Loucy (cell line): ENCODE measurements around the gene FARS2.

Source experiments
- H2AFZ ChIP-seq: fragments of 200-600 bp; sonication (generic); 2 replicates; pipeline ENCODE4 v1.6.0; 2016; ENCODE audit warnings: antibody characterized with exemption, mild to moderate bottlenecking, low read length, moderate library complexity
- H3F3A ChIP-seq: fragments of 200-600 bp; 2 replicates; pipeline ENCODE4 v1.6.0; 2016; ENCODE audit warnings: antibody characterized with exemption, low read depth, mild to moderate bottlenecking
- H3K27me3 ChIP-seq: fragments of 200-600 bp; sonication (generic); 2 replicates; pipeline ENCODE4 v1.6.1; 2014; ENCODE audit warnings: low read length, mild to moderate bottlenecking; ENCODE audit not compliant: insufficient read depth, poor library complexity, severe bottlenecking
- H3K36me3 ChIP-seq: fragments of 200-600 bp; sonication (generic); 2 replicates; pipeline ENCODE4 v1.6.1; 2016; ENCODE audit warnings: low read length; ENCODE audit not compliant: insufficient read depth
- H3K4me1 ChIP-seq: fragments of 200-600 bp; sonication (generic); 2 replicates; pipeline ENCODE4 v1.5.1; 2014; ENCODE audit warnings: low read length, mild to moderate bottlenecking; ENCODE audit not compliant: insufficient read depth, poor library complexity, severe bottlenecking
- H3K4me2 ChIP-seq: fragments of 200-600 bp; sonication (generic); 2 replicates; pipeline ENCODE4 v1.6.0; 2014; ENCODE audit warnings: antibody characterized with exemption, low read length, low read depth, mild to moderate bottlenecking; ENCODE audit not compliant: poor library complexity, severe bottlenecking
- H3K4me3 ChIP-seq: fragments of 200-600 bp; sonication (generic); 2 replicates; pipeline ENCODE4 v1.5.1; 2014; ENCODE audit warnings: low read length, mild to moderate bottlenecking, mixed read lengths; ENCODE audit not compliant: poor library complexity, severe bottlenecking
- H3K79me2 ChIP-seq: fragments of 200-600 bp; sonication (generic); 2 replicates; pipeline ENCODE4 v1.6.1; 2014; ENCODE audit warnings: low read length; ENCODE audit not compliant: insufficient read depth
- H3K9ac ChIP-seq: fragments of 200-600 bp; sonication (generic); 2 replicates; pipeline ENCODE4 v1.6.0; 2014; ENCODE audit warnings: mild to moderate bottlenecking, low read depth, low read length, moderate library complexity; ENCODE audit not compliant: poor library complexity, severe bottlenecking
- H3K9me2 ChIP-seq: fragments of 200-600 bp; sonication (generic); replicated peaks from 2 replicates; pipeline ENCODE4 v1.6.1; 2016; ENCODE audit warnings: low read depth, low read length, mixed read lengths
- H3K9me3 ChIP-seq: fragments of 200-600 bp; sonication (generic); 2 replicates; pipeline ENCODE4 v1.6.1; 2014; ENCODE audit warnings: mild to moderate bottlenecking, antibody characterized with exemption, low read length, low read depth; ENCODE audit not compliant: insufficient read depth
- H4K20me1 ChIP-seq: fragments of 200-600 bp; sonication (generic); 2 replicates; pipeline ENCODE4 v1.6.0; 2014; ENCODE audit warnings: antibody characterized with exemption, low read length, mild to moderate bottlenecking; ENCODE audit not compliant: insufficient read depth, poor library complexity, severe bottlenecking
- CTCF ChIP-seq: fragments of 200-600 bp; sonication (generic); conservative IDR thresholded peaks from 2 replicates; pipeline ENCODE4 v1.5.1; 2014; ENCODE audit warnings: mild to moderate bottlenecking, antibody characterized with exemption, low read length
- EZH2phosphoT487 ChIP-seq: fragments of 200-600 bp; IDR thresholded peaks from 2 replicates; pipeline ENCODE4 v1.6.1; 2018; ENCODE audit warnings: antibody characterized with exemption, mild to moderate bottlenecking, moderate library complexity, borderline replicate concordance

The FARS2 gene

DNA sequence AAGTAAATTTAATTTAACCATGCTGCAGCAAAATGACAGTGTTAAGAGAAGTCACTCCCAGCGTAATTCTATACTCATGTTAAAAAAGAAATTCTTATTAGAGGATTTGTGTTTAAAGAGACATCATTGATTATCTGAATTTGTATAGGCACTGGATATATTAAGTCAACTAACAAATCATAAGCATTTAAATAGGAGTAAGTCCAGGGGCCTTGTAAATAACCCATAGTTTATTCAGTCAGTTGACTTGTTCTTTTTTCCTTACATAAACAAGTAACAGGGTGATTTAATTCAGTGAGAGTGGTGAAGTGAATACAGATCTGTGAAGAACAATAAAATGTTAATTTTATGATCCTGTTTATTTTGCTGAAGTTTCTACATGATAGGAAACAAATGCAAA, 23.0 kb upstream of the FARS2 start:
- H3K9me2 ChIP-seq: no peaks in the 10 kb centered on the region
- no peak overlapping the region for H3K4me3 ChIP-seq
- no peak overlapping the region for H2AFZ ChIP-seq
- no peaks in the 10 kb centered on the region for H3F3A ChIP-seq
- H4K20me1 ChIP-seq: no peaks in the 10 kb centered on the region
- H3K79me2 ChIP-seq: no peaks in the 10 kb centered on the region
- H3K9me3 ChIP-seq: no peaks in the 10 kb centered on the region
- H3K9ac ChIP-seq: no peak overlapping the region
- TF ChIP-seq EZH2phosphoT487 (no peak), CTCF (no peak)
- no peaks in the 10 kb centered on the region for H3K4me1 ChIP-seq
- no peak overlapping the region for H3K4me2 ChIP-seq
- H3K36me3 ChIP-seq: no peaks in the 10 kb centered on the region; the same call in 1 of the 2 replicates
- H3K27me3 ChIP-seq: no peaks in the 10 kb centered on the region

DNA sequence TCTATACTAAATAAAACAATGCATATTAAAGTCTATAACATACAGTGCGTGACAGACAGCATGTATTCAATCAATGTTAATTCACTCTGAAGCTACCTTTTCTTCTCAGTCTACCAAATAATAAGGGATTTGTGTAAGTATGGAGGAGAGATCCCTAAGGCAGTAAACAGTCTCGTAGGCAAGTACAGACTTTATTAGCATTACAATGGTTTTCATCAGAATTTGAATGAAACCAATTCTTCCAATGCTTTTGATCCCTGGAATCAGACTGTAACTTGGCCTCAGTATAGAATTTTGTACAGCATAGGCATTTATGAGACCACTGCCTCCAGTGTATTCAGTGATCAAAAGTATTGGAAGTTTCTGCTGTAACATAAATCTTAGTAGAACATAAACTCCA, 20.1 kb upstream of the FARS2 start:
- Histone ChIP-seq H3K9me3 (no peaks in the 10 kb centered on the region), H3K4me1 (no peaks in the 10 kb centered on the region), H3K27me3 (no peaks in the 10 kb centered on the region), H4K20me1 (no peaks in the 10 kb centered on the region), H3K4me3 (no peak overlapping the region), H3K9me2 (no peaks in the 10 kb centered on the region), H2AFZ (no peak overlapping the region), H3K79me2 (no peaks in the 10 kb centered on the region), H3K36me3 (no peaks in the 10 kb centered on the region; the same call in 1 of the 2 replicates), H3K4me2 (no peak overlapping the region), H3F3A (no peaks in the 10 kb centered on the region), H3K9ac (no peak overlapping the region)
- no peak for TF ChIP-seq EZH2phosphoT487
- no peak for TF ChIP-seq CTCF

GRCh38 chr6:5243069-5243468, 18.2 kb upstream of the FARS2 start:
- no peaks in the 10 kb centered on the region for H3K9me3 ChIP-seq
- H3K4me1 ChIP-seq: no peaks in the 10 kb centered on the region
- H3K36me3 ChIP-seq: no peaks in the 10 kb centered on the region; the same call in 1 of the 2 replicates
- H3F3A ChIP-seq: no peaks in the 10 kb centered on the region
- no peaks in the 10 kb centered on the region for H3K27me3 ChIP-seq
- H3K9ac ChIP-seq: no peak overlapping the region
- H4K20me1 ChIP-seq: no peaks in the 10 kb centered on the region
- no peaks in the 10 kb centered on the region for H3K9me2 ChIP-seq
- no peaks in the 10 kb centered on the region for H3K79me2 ChIP-seq
- TF ChIP-seq CTCF: no peak
- TF ChIP-seq EZH2phosphoT487: no peak
- no peak overlapping the region for H3K4me2 ChIP-seq
- no peak overlapping the region for H3K4me3 ChIP-seq
- H2AFZ ChIP-seq: no peak overlapping the region
